HS-27A (cell line): ENCODE data around the gene LRRC14B.
"Not testable (repeated sequence)": the region's sequence is repeated elsewhere in the genome, so short reads cannot be mapped to it uniquely, and the experiment has no call there.

Experiments
- DNase-seq: peaks from one replicate; pipeline ENCODE4 v3.0.0-alpha.2; 2012; ENCODE audit warnings: low read depth, missing footprints

LRRC14B gene

DNA sequence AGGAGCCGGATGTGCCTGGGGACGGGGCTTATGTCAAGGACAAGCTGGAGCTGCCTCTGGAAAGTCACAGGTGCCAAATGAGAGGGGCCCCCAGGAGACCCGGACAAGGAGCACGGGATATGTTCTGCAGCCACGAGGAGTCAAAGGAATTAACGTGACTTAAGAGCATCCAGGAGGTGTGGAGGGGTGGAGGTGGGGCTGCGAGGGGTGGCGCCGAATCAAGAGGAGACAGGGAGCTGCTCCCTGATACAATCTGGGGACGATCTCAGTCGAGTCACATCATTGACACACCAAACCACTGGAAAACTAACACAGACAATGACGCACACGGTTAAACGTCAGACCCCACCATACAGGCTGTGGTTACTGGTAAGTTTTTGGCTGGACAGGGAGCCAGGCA lies 16.3 kb downstream of the LRRC14B start:
- DNase-seq = no peak

DNA sequence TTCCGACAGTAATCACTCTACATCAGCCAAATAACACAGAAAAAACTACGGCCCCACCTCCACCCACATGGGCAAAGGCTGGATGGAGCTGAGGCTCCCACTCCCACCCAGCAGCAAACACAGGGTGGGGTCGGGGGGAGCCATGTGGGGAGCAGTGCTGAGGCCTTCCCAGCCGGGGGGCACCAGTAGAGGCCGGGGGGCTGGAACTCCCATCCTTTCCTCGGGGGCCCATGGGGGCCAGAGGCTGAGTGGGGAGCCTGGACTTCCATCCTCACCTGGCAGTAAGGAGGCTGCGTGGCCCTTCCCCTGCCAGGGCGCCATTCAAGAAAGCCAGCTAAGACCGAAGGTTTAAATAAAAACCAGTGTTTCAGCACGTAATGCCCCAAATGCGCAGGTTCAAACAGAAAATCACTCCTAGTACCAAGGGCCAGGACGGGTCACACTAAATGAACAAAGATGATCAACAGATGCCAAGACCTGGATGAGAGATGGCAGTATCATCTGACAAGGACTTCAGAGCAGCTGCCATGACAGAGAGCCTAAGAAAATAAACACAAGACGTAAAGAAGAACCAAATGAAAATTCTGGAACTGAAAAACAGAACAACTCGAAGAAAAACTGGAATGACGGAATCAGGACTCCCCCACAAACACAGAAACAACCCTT lies 17.3 kb downstream of the LRRC14B start:
- DNase-seq = no peak

DNA sequence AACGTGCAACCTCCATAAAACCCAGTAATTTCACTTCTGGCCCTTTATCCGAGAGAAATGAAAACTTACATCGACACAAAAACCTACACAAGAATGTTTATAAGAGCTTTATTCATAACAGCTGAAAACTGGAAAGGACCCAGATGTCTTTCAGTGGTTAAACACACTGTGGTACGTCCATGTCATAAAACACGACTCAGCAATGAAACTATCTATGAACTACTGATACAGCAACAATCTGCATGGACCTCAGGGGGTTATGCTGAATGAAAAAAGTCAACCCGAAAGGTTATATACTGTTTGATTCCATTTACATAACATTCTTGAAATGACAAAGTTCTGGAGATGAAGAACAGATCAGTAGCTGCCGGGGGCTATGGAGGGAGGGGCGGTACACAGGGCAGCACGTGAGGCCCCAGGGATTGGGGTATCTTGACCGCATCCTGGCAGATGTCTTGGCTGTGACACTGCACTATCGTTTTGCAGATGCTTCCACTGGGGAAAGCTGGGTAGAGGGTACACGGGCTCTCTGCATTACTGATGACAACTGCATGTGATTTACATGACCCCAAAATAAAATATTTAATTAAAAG lies 22.6 kb downstream of the LRRC14B start:
- DNase-seq = no peak

DNA sequence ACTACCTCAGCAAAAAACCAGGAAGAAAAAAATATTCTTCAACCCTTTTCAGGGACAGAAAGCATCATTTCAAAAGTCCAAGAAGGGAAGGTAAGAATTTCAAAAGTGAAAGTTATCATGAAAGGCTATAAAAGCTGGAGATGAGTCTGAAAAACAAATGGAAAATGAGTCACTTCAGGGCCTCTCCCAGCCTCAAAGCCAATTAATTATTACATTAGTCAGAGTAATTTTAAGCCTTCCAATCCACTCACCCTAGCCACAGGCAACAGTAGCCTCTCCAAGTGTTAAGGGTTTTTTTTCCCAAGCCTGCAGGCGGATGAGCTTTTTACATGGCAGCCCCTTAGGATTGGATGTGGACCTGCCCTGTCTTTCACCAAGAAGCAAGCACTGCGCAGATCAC lies 24.0 kb downstream of the LRRC14B start:
- DNase-seq = not testable (repeated sequence)

DNA sequence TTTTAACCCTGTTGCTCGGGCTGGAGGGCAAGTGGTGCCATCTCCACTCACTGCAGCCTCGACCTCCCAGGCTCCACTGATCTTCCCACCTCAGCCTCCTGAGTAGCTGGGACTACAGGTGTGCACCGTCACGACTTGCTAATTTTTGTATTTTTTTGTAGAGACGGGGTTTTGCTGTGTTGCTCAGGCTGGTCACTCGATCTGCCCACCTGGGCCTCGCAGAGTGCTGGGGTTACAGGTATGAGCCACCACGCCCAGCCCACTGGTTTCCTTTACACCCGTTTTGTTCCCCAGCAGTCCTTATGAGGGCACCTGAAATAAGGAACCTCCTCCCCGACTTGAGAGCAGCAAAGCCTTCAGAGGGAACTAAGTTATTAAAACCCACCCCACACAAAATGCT lies 24.8 kb downstream of the LRRC14B start:
- not testable (repeated sequence) for DNase-seq

DNA sequence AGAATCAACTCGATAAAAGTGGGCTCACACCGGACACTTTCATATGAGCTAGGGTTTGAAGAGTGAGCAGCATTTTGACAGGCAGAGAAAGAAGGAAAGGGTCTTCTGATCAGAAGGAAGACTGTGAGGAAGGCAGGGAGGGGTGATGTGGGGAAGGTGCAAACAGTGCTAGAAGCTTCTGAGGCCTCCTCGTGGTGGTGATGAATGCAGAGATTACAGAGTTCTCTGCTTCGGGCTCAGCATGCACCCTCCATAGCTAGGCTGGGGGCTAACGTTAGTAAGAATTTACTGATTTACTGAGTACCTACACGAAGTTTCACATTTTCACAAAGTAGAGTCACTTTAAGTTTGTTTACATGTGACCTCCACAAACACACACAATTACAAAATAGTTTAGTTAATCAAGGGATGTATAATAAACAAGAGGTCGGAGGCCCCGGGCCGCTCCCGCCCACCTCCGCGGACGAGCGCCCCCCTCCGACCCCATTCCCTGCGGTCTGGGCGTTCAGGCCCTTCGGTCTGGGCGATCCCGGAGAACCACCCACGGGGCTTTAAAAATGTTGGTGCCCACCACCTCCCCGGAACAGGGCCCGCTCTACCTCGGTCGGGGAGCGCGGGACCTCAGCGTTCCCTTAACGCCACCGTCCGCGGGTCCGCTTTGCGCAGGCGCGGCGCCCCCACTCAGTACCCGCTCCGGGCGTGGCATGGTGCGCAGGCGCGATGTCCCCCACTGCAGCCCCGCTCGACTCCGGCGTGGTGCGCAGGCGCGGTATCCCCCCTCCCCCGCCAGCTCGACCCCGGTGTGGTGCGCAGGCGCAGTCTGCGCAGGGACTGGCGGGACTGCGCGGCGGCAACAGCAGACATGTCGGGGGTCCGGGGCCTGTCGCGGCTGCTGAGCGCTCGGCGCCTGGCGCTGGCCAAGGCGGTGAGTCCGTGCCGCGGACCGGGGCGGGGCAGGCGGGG lies 26.5 kb downstream of the LRRC14B start, which contains the start of the genes CCDC127 and SDHA:
Gene CCDC127 (minus strand): TSS at position 660 of the 963 bp plus-strand sequence. CDS start 1,304 bp downstream, outside the sequence.
Gene SDHA (plus strand): TSS at position 827 of the 963 bp plus-strand sequence. CDS start 36 bp downstream, at position 863.
- peak; percentile 74 for DNase-seq

DNA sequence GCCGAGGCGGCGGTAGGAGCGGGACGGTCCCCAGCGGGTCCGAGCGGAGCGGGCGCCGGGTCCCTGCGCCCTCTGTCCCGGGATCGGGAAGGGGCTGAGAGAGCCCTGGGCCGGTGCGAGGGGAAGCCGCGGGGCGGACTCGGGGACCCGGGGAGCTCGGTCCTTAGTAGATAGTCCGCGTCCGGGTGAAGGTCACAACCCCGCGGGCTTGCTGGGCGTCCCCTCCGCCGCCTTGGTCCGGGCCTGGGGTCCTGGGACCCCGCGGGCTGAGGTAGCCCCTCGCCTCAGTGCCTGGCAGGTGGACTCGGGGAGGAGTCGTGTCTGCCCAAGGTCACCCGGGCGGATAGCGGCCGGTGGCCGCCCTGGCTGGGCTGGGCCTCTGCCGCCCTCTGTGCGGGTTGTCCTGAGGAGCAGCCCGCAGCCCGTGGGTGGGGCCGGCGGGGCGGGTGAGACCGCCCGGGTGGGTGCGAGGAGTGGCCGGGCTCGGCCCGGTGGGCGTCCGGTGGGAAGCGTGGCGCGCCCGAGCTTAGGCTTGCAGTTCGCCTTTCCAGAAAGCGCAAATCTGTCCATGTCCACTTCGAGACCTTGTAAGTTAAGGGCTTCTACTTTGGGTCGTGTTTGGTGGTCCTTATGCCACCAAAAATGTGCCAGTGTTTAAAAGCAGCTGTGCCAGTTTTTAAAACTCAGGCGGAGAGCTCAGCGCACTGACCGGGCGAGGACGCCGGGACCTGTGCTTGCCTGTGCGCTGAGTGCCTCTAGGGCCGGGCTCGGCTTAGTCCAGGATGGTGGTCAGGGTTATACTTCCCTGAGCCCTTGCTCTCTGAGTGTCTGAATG lies 27.4 kb downstream of the LRRC14B start:
- peak; percentile 19 for DNase-seq

DNA sequence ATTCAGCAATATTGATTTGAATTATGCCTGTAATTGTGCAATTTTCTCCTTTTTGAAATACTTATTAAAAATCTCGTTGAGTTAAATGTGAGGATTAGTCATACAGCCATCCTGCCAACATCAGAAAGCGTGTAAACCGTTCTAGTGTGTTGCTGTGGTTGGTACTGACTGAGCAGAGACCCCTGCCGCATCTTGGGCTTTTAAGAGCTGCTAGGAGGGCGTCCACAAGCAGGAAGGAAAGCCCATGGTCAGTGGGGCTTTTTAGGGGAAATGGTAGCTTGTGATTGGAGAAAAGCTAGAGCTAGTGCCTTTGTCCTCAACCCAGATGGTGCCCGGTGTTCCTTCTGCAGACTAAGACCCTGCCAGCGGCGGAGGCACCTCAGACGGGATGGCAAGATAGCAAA lies 28.2 kb downstream of the LRRC14B start:
- DNase-seq = peak; percentile 3

DNA sequence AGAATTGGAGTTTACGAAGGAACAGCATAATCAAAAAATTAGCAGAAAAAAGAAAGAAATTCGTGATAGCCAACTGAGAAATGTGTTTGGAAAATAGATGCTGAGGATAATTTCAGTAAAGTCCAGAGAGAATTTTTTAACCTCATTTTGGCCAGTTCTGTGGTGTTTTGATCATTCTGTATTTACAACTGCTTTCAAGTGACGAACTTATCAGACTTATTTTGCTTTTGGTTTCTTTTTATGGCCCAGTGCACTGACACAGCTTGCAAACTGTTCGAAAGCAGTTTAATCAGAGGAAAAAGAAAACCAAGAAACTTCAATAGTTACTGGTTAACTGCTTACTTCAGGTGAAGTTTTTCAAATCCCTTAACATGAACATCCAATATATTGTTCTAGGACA lies 28.7 kb downstream of the LRRC14B start:
- DNase-seq = no peak

DNA sequence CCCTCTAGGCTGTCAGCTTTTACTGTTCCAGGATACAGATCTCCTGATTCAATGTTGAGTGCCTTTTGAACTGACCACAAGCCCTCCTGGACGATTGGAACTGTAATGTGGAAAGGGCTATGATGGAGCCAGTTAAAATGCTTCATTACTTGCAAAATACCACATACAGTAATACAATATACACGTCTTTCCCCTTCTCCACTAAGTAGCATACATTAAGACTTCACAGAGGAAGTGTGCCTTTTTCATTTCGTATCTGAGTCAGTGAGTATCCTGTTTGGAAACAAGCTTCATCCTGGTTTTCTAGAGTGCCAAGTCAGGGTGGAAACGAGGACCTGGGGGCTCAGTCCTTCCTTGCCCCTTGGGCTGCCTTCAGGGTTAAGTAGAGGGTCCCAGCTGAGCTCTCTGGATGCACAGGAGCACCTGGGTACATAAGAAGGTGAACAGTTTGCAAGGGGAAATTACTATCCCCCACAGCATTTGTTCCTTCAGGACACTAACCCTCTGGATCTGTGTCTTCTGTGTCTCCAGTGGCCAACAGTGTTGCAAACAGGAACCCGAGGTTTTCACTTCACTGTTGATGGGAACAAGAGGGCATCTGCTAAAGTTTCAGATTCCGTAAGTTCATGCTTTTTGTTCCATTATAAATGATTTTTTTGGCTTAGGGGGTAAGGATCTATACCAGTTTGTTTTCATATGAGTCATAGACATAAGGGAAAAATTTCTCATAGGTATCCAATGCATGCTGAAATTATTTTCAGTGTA lies 31.8 kb downstream of the LRRC14B start:
- DNase-seq = not testable (repeated sequence)

DNA sequence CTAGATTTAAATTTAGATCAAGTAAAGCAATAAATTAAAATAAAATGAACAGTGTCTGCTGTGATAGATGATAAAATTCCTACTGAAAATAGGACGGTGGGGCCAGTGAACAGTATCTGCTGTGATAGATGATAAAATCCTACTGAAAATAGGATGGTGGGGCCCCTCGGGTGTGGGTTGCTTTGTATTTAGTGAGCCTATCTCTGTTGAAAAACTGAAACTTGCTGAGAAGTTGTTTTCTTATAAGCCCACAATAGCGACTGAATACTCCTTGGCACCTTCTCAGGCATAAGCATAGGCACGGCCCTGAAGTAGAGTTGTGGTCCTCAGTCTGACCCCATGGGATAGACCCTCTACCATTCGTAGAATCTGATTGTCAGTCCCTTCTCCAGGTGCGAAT lies 32.5 kb downstream of the LRRC14B start:
- no peak for DNase-seq

DNA sequence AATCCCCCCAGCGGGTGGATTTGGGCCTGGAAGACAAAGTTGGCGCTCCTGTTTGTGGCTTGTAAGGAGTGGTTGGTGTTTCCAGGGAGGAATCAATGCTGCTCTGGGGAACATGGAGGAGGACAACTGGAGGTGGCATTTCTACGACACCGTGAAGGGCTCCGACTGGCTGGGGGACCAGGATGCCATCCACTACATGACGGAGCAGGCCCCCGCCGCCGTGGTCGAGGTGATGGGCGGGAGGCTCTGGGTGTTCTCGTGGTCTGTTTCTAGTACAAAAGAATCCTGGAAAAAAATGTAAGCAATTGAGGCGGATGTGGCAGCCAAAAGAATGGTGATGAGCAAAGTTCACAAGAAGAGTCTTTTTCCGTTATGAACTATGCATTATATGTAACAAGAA lies 34.0 kb downstream of the LRRC14B start:
- no peak for DNase-seq

DNA sequence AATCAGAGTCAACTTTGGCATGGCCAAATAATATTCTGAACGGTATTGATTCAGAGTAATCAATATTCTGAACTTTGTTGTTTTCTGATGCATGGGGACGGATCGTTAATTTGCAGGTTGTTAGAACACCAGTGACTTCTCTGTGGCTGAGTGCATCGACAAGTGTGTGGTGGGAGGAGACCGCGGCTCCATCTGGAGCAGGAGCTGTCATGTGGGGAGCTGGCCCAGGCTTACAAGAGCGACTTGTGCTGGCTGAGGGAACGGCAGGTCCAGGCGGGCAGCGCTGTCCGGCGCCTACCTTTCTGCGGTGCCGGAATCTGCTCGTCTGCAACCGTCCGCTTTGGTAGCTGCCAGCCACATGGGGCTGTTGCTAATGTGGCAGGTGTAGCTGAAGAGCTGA lies 36.1 kb downstream of the LRRC14B start:
- DNase-seq = not testable (repeated sequence)

DNA sequence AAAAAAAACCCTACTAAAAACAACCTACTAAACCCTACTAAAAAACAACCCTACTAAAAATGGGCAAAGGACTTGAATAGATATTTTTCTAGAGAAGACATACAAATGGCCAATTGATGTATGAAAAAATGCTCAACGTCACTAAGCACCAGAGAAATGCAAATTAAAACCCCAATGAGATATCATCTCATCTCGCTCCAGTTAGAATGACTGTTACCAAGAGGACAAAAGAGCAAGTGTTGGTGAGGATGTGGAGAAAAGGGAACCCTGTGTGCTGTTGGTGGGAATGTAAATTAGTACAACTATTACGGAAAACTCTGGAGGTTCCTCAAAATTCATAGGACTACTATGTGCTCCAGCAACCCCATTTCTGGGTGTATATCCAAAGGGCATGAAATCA lies 37.6 kb downstream of the LRRC14B start:
- no peak for DNase-seq

DNA sequence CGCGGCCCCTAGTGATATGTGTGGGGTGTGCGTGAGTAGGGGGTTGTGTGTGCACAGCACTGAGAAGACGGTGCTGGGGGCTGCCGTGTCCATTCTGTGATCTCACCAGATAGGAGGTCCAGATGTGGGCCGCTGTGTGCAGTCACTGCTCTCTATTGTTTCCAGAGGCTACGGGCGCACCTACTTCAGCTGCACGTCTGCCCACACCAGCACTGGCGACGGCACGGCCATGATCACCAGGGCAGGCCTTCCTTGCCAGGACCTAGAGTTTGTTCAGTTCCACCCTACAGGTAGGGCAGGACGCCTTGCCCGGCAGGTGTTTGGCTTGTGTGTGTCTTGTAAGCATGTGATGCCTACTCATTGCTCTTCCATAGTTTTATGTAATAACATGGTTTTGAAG lies 39.4 kb downstream of the LRRC14B start:
- no peak for DNase-seq

DNA sequence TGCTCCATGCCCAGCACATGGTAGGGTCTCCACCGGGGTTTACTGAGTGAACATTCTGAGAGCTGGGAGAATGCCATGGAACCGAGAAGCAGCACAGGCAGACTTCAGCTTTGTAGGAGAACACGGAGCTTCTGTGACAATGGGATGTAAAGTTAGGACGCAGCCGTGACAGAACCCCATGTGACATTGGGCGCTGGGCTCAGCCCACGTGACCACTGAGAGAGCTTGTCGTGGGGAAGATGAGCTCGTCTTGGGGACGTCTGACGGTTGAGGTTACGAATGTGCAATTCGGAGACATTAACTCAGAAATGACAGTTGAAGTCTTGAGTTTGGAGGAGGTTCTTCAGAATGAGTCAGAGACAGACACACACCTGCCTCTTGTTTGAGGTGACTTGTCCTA lies 40.4 kb downstream of the LRRC14B start:
- no peak for DNase-seq

DNA sequence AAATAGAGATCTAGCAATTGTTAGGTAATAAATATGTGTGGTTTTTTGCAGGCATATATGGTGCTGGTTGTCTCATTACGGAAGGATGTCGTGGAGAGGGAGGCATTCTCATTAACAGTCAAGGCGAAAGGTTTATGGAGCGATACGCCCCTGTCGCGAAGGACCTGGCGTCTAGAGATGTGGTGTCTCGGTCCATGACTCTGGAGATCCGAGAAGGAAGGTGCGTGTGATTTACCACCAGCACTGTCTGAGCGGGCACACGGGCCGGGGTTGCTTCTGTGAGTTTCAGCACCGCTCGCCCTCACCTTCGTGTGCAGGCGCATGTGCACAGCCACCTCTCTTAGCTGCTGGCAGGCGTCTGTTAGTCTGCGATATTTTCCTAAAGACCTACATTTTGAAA lies 42.1 kb downstream of the LRRC14B start:
- not testable (repeated sequence) for DNase-seq

DNA sequence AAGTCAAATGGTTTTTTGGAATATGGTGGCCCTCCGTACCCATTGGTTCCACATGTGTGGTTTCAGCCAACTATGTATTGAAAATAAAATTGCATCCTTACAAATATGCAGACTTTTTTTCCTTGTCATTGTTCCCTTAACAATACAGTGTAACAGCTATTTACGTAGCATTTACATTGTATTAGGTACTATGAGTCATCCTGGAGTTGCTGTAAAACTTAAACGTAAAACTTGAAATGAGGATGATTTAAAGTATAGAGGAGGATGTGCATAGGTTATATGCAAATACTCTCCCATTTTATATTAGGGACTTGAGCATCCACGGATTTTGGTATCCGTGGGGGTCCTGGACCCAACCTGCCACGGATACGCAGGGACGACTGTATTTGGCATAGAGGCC lies 43.2 kb downstream of the LRRC14B start:
- DNase-seq = no peak

DNA sequence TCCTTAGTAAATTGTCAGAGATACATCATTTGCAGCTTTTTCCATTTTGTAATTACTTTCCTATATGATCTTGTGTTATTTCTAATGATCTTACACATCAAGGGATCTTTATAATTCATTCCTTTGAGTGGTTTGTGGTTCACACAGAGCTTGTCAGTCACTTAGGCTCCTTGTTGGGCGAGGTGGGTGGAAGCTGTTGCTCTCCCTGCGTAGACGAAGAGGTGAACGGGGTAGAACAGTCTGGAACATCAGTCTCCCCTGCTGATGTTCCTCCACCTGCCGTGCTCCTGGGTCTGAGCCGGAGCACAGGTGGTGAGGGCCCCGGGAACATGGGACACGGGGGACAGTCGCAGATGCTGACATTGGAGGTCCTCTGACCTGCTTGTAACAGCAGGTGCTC lies 44.2 kb downstream of the LRRC14B start:
- not testable (repeated sequence) for DNase-seq

DNA sequence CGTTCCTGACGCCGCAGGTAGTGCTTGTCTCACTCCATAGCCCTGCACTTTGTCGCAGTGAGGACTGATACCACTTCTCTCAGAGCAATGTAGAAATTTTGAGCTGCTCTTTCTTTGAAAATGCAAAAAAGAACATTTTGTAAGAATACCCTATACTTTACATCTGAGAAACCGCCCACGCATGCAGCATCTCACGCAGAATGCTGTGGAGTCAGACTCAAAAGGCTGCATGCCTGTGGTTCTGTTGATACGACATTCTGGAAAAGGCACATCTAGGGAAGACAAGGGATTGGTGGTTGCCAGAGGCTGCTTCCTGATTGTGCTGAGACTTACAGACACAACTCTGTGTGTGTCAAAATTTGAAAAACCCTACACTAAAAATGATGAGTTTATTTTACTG lies 46.6 kb downstream of the LRRC14B start:
- DNase-seq = not testable (repeated sequence)

DNA sequence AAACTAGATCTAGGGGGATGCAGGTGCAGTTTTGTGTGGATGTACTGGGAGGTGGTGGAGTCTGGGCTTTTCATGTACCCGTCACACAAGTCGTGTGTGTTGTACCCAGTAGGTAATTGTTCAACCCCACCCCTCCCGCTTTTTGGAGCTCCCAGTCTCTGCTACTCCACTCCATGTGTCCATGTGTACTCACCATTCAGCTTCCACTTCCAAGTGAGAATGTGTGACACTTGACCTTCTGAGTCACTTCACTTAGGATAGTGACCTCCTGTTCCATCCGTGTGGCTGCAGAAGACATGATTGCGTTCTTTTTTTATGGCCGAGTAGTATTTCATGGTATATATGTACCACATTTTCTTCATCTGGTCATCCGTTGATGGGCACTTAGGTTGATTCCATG lies 49.3 kb downstream of the LRRC14B start:
- not testable (repeated sequence) for DNase-seq
